GM12873 (cell line): ENCODE measurements around the gene PIP4K2B.

Experiments
- TF ChIP-seq, protein P1 (sequence below): IDR thresholded peaks from 2 replicates; pipeline ENCODE4 v1.5.1; 2012; ENCODE audit warnings: low read depth, mild to moderate bottlenecking, moderate library complexity, low read length, control low read depth; ENCODE audit not compliant: insufficient read depth; ENCODE audit errors: missing control alignments

PIP4K2B gene

GRCh38 chr17:38730526-38731379 is 68.6 kb downstream of the PIP4K2B start:
- TF ChIP-seq, protein P1, sequence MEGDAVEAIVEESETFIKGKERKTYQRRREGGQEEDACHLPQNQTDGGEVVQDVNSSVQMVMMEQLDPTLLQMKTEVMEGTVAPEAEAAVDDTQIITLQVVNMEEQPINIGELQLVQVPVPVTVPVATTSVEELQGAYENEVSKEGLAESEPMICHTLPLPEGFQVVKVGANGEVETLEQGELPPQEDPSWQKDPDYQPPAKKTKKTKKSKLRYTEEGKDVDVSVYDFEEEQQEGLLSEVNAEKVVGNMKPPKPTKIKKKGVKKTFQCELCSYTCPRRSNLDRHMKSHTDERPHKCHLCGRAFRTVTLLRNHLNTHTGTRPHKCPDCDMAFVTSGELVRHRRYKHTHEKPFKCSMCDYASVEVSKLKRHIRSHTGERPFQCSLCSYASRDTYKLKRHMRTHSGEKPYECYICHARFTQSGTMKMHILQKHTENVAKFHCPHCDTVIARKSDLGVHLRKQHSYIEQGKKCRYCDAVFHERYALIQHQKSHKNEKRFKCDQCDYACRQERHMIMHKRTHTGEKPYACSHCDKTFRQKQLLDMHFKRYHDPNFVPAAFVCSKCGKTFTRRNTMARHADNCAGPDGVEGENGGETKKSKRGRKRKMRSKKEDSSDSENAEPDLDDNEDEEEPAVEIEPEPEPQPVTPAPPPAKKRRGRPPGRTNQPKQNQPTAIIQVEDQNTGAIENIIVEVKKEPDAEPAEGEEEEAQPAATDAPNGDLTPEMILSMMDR = no peak

DNA sequence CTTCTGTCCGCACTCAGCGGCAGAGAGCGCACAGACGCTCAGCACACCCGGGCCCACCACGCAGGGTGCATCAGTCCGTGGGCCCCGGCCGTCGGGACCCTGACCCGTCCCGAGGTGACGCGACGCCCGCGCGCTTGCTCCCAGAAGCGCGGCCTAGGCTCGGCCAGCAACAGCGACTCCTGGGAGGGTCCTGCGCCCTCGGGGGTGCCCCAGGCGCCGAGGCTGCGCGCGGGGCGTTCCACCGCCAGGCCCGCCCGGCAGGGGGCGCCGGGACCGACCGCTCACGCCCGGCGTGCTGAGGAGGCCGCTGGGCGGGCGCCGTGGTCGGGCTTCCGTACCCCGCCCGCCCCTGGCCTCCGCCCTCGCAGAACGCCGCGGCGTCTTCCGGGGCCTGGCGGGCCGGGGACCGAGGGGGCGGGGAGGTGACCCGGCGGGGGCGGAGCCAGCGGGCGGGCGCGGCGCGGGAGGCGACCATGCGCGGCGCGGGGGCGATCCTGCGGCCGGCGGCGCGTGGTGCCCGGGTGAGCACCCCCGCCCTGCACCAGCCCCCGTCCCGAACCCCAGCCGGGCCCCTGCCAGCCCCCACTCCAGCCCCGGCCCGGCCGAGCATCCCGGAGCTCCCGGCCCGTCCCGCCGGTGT is 69.3 kb downstream of the PIP4K2B start, which contains the start of gene CISD3:
Gene CISD3, plus strand, starts transcription at position 456 of the 640 bp plus-strand sequence. Its CDS starts 18 bp downstream, at position 474.
- TF ChIP-seq, protein P1 = peak; percentile 71

GRCh38 chr17:38729368-38729885 is 69.9 kb downstream of the PIP4K2B start:
- TF ChIP-seq, protein P1 = no peak

GRCh38 chr17:38728290-38728831 is 71.0 kb downstream of the PIP4K2B start:
- TF ChIP-seq, protein P1 = no peak

DNA sequence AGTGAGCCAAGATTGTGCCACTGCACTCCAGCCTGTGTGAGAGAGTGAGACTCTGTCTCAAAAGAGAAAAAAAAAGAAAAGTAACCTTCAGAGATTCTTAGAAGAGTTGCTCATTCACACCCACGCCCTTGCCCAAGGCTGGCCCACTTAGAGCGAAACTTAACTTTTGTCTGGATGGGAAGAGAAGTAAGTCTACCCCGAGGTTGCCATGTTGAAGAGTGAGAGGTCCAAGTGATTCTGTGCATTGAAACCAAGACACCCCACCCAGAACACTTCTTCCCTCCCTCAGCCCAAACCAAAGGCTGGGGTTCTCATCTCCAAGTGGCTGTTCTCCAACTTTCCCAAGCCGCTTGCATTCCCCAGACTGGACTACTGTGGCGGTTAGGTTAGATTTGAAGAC is 71.6 kb downstream of the PIP4K2B start:
- TF ChIP-seq, protein P1 = no peak

GRCh38 chr17:38725066-38725465 is 74.3 kb downstream of the PIP4K2B start:
- TF ChIP-seq, protein P1 = no peak

GRCh38 chr17:38724337-38724988 is 74.9 kb downstream of the PIP4K2B start:
- TF ChIP-seq, protein P1 = no peak
